Mesothelial cell of epicardium (in vitro differentiated cells): ENCODE measurements around the gene AFF1. TPM values are rescaled to one million over a fixed set of nuclear protein-coding genes. Genes with fewer than 3 reads are reported as not detected.
"Not testable (repeated sequence)": the region's sequence is repeated elsewhere in the genome, so short reads cannot be mapped to it uniquely, and the experiment has no call there.

ENCODE experiments used
- DNase-seq, 2 experiments: peaks; one replicate each; pipeline ENCODE4 v3.0.0; 2021; ENCODE audit warnings: low spot score in 2 of 2; ENCODE audit not compliant: unreplicated experiment in 2 of 2
- H3K27ac Mint-ChIP-seq: 2 replicates; pipeline ENCODE4 v1.8.0; 2021; ENCODE audit warnings: mixed read lengths
- H3K27me3 Mint-ChIP-seq: 2 replicates; pipeline ENCODE4 v1.8.0; 2021; ENCODE audit warnings: low read depth, mixed read lengths
- H3K36me3 Mint-ChIP-seq: 2 replicates; pipeline ENCODE4 v1.8.0; 2021; ENCODE audit warnings: mixed read lengths
- H3K4me1 Mint-ChIP-seq: 2 replicates; pipeline ENCODE4 v1.8.0; 2021; ENCODE audit warnings: mixed read lengths
- H3K4me3 Mint-ChIP-seq: 2 replicates; pipeline ENCODE4 v1.8.0; 2021; ENCODE audit warnings: mild to moderate bottlenecking, moderate library complexity, mixed read lengths
- H3K9me3 Mint-ChIP-seq: 2 replicates; pipeline ENCODE4 v1.8.0; 2021; ENCODE audit warnings: mixed read lengths
- total RNA-seq: library from RNA; stranded (reverse); gene quantifications from 3 replicates; pipeline ENCODE4 v1.2.1, GENCODE V29; 2021
- TF ChIP-seq, protein P1 (sequence below): fragments of 200-600 bp; sonication (generic); IDR thresholded peaks from one replicate; pipeline ENCODE4 v1.5.0; 2021; ENCODE audit warnings: antibody characterized with exemption; ENCODE audit not compliant: unreplicated experiment

Gene AFF1
- total RNA-seq, 1 donor from 2014 or later: 18.2 TPM

GRCh38 chr4:86993909-86994681, 59.3 kb downstream of the AFF1 start:
- TF ChIP-seq, protein P1, sequence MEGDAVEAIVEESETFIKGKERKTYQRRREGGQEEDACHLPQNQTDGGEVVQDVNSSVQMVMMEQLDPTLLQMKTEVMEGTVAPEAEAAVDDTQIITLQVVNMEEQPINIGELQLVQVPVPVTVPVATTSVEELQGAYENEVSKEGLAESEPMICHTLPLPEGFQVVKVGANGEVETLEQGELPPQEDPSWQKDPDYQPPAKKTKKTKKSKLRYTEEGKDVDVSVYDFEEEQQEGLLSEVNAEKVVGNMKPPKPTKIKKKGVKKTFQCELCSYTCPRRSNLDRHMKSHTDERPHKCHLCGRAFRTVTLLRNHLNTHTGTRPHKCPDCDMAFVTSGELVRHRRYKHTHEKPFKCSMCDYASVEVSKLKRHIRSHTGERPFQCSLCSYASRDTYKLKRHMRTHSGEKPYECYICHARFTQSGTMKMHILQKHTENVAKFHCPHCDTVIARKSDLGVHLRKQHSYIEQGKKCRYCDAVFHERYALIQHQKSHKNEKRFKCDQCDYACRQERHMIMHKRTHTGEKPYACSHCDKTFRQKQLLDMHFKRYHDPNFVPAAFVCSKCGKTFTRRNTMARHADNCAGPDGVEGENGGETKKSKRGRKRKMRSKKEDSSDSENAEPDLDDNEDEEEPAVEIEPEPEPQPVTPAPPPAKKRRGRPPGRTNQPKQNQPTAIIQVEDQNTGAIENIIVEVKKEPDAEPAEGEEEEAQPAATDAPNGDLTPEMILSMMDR: no peak
- Mint-ChIP-seq H3K36me3 (peaks cover 5% of the 10 kb centered on the region), H3K9me3 (peaks cover 3% of the 10 kb centered on the region), H3K27me3 (peaks cover 1% of the 10 kb centered on the region), H3K4me1 (no peaks in the 10 kb centered on the region), H3K27ac (no peak overlapping the region), H3K4me3 (no peak overlapping the region)
- DNase-seq: no peak

DNA sequence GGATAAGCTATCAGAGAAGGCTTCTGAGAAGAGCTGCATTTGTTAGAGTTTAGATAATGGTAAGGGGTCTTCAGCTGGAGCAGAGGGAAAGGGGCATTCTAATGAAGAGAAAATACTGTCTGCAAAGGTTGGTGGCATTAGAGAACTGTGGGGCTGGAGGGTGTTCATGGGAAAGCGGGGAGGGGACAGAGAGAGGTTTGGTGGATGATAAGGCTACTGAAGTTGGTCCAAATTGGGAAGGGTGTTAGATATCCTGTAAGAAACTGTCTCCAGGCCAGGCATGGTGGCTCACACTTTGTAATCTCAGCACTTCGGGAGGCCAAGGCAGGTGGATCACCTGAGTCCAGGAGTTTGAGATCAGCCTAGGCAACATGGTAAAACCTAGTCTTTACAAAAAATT, 59.9 kb downstream of the AFF1 start:
- DNase-seq: no peak
- TF ChIP-seq, protein P1: no peak
- Mint-ChIP-seq H3K27me3 (peaks cover 1% of the 10 kb centered on the region), H3K36me3 (peaks cover 3% of the 10 kb centered on the region), H3K27ac (no peak overlapping the region), H3K4me1 (peaks cover 4% of the 10 kb centered on the region), H3K4me3 (no peak overlapping the region), H3K9me3 (no peaks in the 10 kb centered on the region)

- H3K9me3 Mint-ChIP-seq, H3K27me3 Mint-ChIP-seq, H3K27ac Mint-ChIP-seq, DNase-seq, H3K4me3 Mint-ChIP-seq, H3K4me1 Mint-ChIP-seq, H3K36me3 Mint-ChIP-seq: not testable (repeated sequence)
These were observed 61.7 kb downstream of the AFF1 start for GRCh38 chr4:86996510-86996909.

- TF ChIP-seq, protein P1: no peak
- no peak for DNase-seq
- Mint-ChIP-seq H3K36me3 (peaks cover 3% of the 10 kb centered on the region), H3K27me3 (peaks cover 7% of the 10 kb centered on the region), H3K9me3 (no peaks in the 10 kb centered on the region), H3K4me1 (peaks cover 9% of the 10 kb centered on the region), H3K4me3 (no peak overlapping the region), H3K27ac (no peak overlapping the region)
These were observed 64.4 kb downstream of the AFF1 start for GRCh38 chr4:86999136-86999643.

DNA sequence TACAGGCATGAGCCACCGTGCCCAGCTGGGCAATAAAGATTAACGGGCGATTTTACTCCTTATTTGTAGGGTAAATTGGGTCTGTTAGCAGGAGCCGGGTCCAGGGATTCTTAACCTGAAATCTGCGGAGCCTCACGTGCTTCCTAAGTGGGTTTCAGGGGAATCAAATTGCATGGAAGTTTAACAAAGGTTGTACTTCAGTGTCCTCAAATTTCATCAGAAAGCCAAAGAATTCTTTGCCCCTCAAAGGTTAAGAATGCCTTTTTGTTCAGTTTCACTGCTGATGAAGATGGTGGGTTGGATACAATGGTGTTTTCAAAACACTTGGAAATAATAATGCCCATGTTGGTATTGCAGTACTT, 67.9 kb downstream of the AFF1 start:
- Mint-ChIP-seq H3K36me3 (no peaks in the 10 kb centered on the region), H3K27ac (no peak overlapping the region), H3K4me1 (peaks cover 19% of the 10 kb centered on the region), H3K27me3 (peaks cover 8% of the 10 kb centered on the region), H3K4me3 (no peak overlapping the region), H3K9me3 (no peaks in the 10 kb centered on the region)
- TF ChIP-seq, protein P1: no peak
- no peak for DNase-seq

GRCh38 chr4:87003266-87003665, 68.5 kb downstream of the AFF1 start:
- peaks cover 8% of the 10 kb centered on the region for H3K27me3 Mint-ChIP-seq
- no peak overlapping the region for H3K4me3 Mint-ChIP-seq
- TF ChIP-seq, protein P1: no peak
- no peaks in the 10 kb centered on the region for H3K9me3 Mint-ChIP-seq
- no peak for DNase-seq
- no peak overlapping the region for H3K27ac Mint-ChIP-seq
- peaks cover 25% of the 10 kb centered on the region for H3K4me1 Mint-ChIP-seq
- no peaks in the 10 kb centered on the region for H3K36me3 Mint-ChIP-seq
